H9 (cell line): ENCODE data around the gene SPDEF. TPM values are rescaled to one million over a fixed set of nuclear protein-coding genes. Genes with fewer than 3 reads are reported as not detected.

Experiments
- DNase-seq: peaks from one replicate; pipeline ENCODE4 v3.0.0-alpha.2; 2017
- H2AFZ ChIP-seq: one replicate; pipeline ENCODE4 v1.6.1; 2013; ENCODE audit warnings: mild to moderate bottlenecking, low read length, control low read depth, moderate library complexity
- H2AK5ac ChIP-seq: 2 replicates; pipeline ENCODE4 v1.6.1; 2013; ENCODE audit warnings: low read length, control low read depth, mixed read lengths; ENCODE audit not compliant: insufficient read length
- H2BK120ac ChIP-seq: one replicate; pipeline ENCODE4 v1.6.1; 2013; ENCODE audit warnings: low read depth, mild to moderate bottlenecking, low read length, control low read depth, inconsistent platforms; ENCODE audit not compliant: poor library complexity, severe bottlenecking
- H2BK12ac ChIP-seq: 2 replicates; pipeline ENCODE4 v1.6.1; 2013; ENCODE audit warnings: low read length, control low read depth, mixed read lengths, low read depth; ENCODE audit not compliant: insufficient read length
- H2BK15ac ChIP-seq: 2 replicates; pipeline ENCODE4 v1.6.1; 2013; ENCODE audit warnings: low read depth, low read length, control low read depth
- H2BK20ac ChIP-seq: one replicate; pipeline ENCODE4 v1.6.1; 2013; ENCODE audit warnings: low read depth, mild to moderate bottlenecking, low read length, control low read depth, inconsistent platforms; ENCODE audit not compliant: poor library complexity, severe bottlenecking
- H2BK5ac ChIP-seq: 2 replicates; pipeline ENCODE4 v1.6.1; 2013; ENCODE audit warnings: low read length, control low read depth, mixed read lengths; ENCODE audit not compliant: insufficient read length
- H3K14ac ChIP-seq: 2 replicates; pipeline ENCODE4 v1.6.1; 2013; ENCODE audit warnings: low read length, control low read depth; ENCODE audit not compliant: insufficient read depth
- H3K18ac ChIP-seq: 2 replicates; pipeline ENCODE4 v1.6.1; 2013; ENCODE audit warnings: low read depth, mild to moderate bottlenecking, mixed read lengths, low read length, control low read depth; ENCODE audit not compliant: insufficient read length
- H3K23ac ChIP-seq: 2 replicates; pipeline ENCODE4 v1.6.1; 2013; ENCODE audit warnings: low read length, control low read depth, mixed read lengths, low read depth; ENCODE audit not compliant: insufficient read length
- H3K23me2 ChIP-seq: 2 replicates; pipeline ENCODE4 v1.6.1; 2013; ENCODE audit warnings: low read depth, mild to moderate bottlenecking, mixed read lengths, low read length, control low read depth; ENCODE audit not compliant: insufficient read length, poor library complexity, severe bottlenecking
- H3K27ac ChIP-seq: 2 replicates; pipeline ENCODE4 v1.5.1; 2013; ENCODE audit warnings: low read length, control low read depth, mixed read lengths, low read depth; ENCODE audit not compliant: insufficient read length
- H3K27me3 ChIP-seq: 2 replicates; pipeline ENCODE4 v1.6.1; 2013; ENCODE audit warnings: low read length, control low read depth, inconsistent platforms; ENCODE audit not compliant: insufficient read depth
- H3K4ac ChIP-seq: 2 replicates; pipeline ENCODE4 v1.6.1; 2013; ENCODE audit warnings: low read depth, mild to moderate bottlenecking, control low read depth, inconsistent platforms, low read length, moderate library complexity
- H3K4me1 ChIP-seq: 2 replicates; pipeline ENCODE4 v1.6.1; 2013; ENCODE audit warnings: low read length, control low read depth, inconsistent platforms; ENCODE audit not compliant: insufficient read depth
- H3K4me2 ChIP-seq: 2 replicates; pipeline ENCODE4 v1.6.1; 2013; ENCODE audit warnings: low read length, control low read depth, mixed read lengths; ENCODE audit not compliant: insufficient read length, insufficient read depth
- H3K56ac ChIP-seq: 2 replicates; pipeline ENCODE4 v1.6.1; 2013; ENCODE audit warnings: low read depth, mild to moderate bottlenecking, mixed read lengths, low read length, control low read depth; ENCODE audit not compliant: insufficient read length
- H3K79me1 ChIP-seq: 2 replicates; pipeline ENCODE4 v1.6.1; 2013; ENCODE audit warnings: low read depth, mild to moderate bottlenecking, moderate library complexity, low read length, control low read depth, inconsistent platforms; ENCODE audit not compliant: insufficient read depth, poor library complexity, severe bottlenecking
- H3K79me2 ChIP-seq: 2 replicates; pipeline ENCODE4 v1.6.1; 2013; ENCODE audit warnings: low read length, control low read depth, inconsistent platforms; ENCODE audit not compliant: insufficient read depth
- H3K9ac ChIP-seq: 2 replicates; pipeline ENCODE4 v1.6.1; 2013; ENCODE audit warnings: low read length, control low read depth, mixed read lengths; ENCODE audit not compliant: insufficient read length; ENCODE audit errors: extremely low read depth
- H3K9me3 ChIP-seq: one replicate; pipeline ENCODE4 v1.6.1; 2013; ENCODE audit warnings: low read depth, low read length, inconsistent platforms; ENCODE audit not compliant: control insufficient read depth
- H3T11ph ChIP-seq: one replicate; pipeline ENCODE4 v1.6.1; 2013; ENCODE audit warnings: mild to moderate bottlenecking, low read length, control low read depth, inconsistent platforms
- H4K20me1 ChIP-seq: one replicate; pipeline ENCODE4 v1.6.1; 2013; ENCODE audit not compliant: control insufficient read depth, insufficient read length, insufficient read depth
- H4K5ac ChIP-seq: 2 replicates; pipeline ENCODE4 v1.6.1; 2013; ENCODE audit warnings: low read depth, mild to moderate bottlenecking, mixed read lengths, low read length, control low read depth; ENCODE audit not compliant: insufficient read length
- H4K8ac ChIP-seq: replicated peaks from 2 replicates; pipeline ENCODE4 v1.6.1; 2013; ENCODE audit warnings: low read length, control low read depth, mixed read lengths, low read depth; ENCODE audit not compliant: insufficient read length
- H4K91ac ChIP-seq: 2 replicates; pipeline ENCODE4 v1.6.1; 2013; ENCODE audit warnings: low read depth, mild to moderate bottlenecking, moderate library complexity, mixed read lengths, low read length, control low read depth; ENCODE audit not compliant: insufficient read length
- H3K27ac Mint-ChIP-seq, 3 experiments: 2 replicates in 2 of 3; 3 replicates in 1 of 3; pipeline ENCODE4 v1.8.0; 2020 to 2021; ENCODE audit warnings: mixed read lengths in 3 of 3, mild to moderate bottlenecking in 1 of 3, moderate library complexity in 1 of 3
- H3K27me3 Mint-ChIP-seq: 2 replicates; pipeline ENCODE4 v1.8.0; 2021; ENCODE audit warnings: low read depth, mild to moderate bottlenecking, moderate library complexity, mixed read lengths
- H3K36me3 Mint-ChIP-seq, 3 experiments: 2 replicates in 2 of 3; 3 replicates in 1 of 3; pipeline ENCODE4 v1.8.0; 2020 to 2021; ENCODE audit warnings: low read depth in 3 of 3, mixed read lengths in 3 of 3; ENCODE audit not compliant: insufficient read depth in 1 of 3
- H3K4me1 Mint-ChIP-seq, 2 experiments: 2 replicates each; pipeline ENCODE4 v1.8.0; 2020; ENCODE audit warnings: mixed read lengths in 2 of 2
- H3K4me3 Mint-ChIP-seq, 2 experiments: 2 replicates in 1 of 2; 3 replicates in 1 of 2; pipeline ENCODE4 v1.8.0; 2020 to 2021; ENCODE audit warnings: mild to moderate bottlenecking in 2 of 2, mixed read lengths in 2 of 2, moderate library complexity in 1 of 2
- H3K9me3 Mint-ChIP-seq, 2 experiments: 2 replicates in 1 of 2; 3 replicates in 1 of 2; pipeline ENCODE4 v1.8.0; 2020; ENCODE audit warnings: mild to moderate bottlenecking in 2 of 2, mixed read lengths in 2 of 2, moderate library complexity in 1 of 2
- WGBS: extraction: QIAGEN DNeasy Blood & Tissue Kit; methylation state at CpG from one replicate; pipeline ENCODE4 v1.1.7; 2013; ENCODE audit warnings: missing lambda C conversion rate, low lambda C conversion rate, mixed read lengths; ENCODE audit not compliant: insufficient read length; ENCODE audit errors: extremely low coverage; 5-methylcytosine and 5-hydroxymethylcytosine counted together
- total RNA-seq: library from RNA; stranded (reverse); gene quantifications from 2 replicates; pipeline ENCODE4 v1.2.1, GENCODE V29; 2021
- TF ChIP-seq, protein P1 (sequence below): fragments of 200-600 bp; sonication (generic); conservative IDR thresholded peaks from 3 replicates; pipeline ENCODE4 v1.8.0; 2021; ENCODE audit warnings: antibody characterized with exemption, mild to moderate bottlenecking

The SPDEF gene
- total RNA-seq, 1 experiment from 2014 or later: 0.15 TPM

DNA sequence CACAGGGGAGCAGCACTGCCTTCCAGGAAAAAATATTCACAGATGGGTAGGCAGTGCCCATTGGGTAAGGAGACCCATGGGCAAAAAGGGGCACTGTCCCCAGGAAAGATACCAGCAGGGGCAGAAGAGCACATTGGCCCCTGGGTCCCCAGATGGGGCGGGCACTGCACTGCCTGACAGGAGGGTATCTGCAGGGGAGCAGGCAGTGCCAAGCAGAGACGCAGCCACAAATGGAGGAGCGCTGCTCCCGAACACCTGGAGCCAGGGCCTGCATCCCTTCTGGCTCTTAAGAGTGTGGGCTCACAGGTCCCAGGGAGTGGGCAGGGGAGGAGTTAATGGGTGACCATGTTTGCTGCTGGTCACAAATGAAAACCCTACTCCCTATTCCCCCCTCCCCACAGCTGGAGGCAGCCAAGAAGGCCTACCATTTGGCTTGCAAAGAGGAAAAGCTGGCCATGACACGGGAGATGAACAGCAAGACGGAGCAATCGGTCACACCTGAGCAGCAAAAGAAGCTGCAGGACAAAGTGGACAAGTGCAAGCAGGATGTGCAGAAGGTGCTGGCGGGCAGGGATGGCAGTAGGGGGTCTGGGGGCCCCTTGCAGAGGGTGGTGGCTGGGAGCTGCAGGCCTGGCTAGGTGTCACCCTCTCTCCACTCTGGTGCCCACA lies 27.0 kb downstream of the SPDEF start:
- no peak overlapping the region for H4K8ac ChIP-seq
- Mint-ChIP-seq H3K9me3 (no peaks in the 10 kb centered on the region), H3K27ac (no peak overlapping the region), H3K4me1 (peaks cover 21 to 48% of the 10 kb centered on the region in 2 experiments), H3K27me3 (peaks cover 2% of the 10 kb centered on the region; the same call in 1 of the 2 replicates), H3K36me3 (peaks cover 0 to 3% (median 0%) of the 10 kb centered on the region in 3 experiments; a peak in 2 of 7 replicates), H3K4me3 (no peak overlapping the region; a peak in 1 of 5 replicates)
- DNase-seq: no peak
- H2AFZ ChIP-seq: no peak overlapping the region
- H3K56ac ChIP-seq: no peak overlapping the region
- H3K23me2 ChIP-seq: no peaks in the 10 kb centered on the region
- H3K79me2 ChIP-seq: no peaks in the 10 kb centered on the region
- H3K27me3 ChIP-seq: no peaks in the 10 kb centered on the region
- no peak overlapping the region for H4K5ac ChIP-seq
- H2BK15ac ChIP-seq: no peak overlapping the region
- H3K4ac ChIP-seq: no peak overlapping the region
- no peak overlapping the region for H3K23ac ChIP-seq
- H2BK5ac ChIP-seq: no peak overlapping the region
- H3K9ac ChIP-seq: no peak overlapping the region
- peaks cover 3% of the 10 kb centered on the region; the same call in 1 of the 2 replicates for H3K4me1 ChIP-seq
- no peaks in the 10 kb centered on the region for H3K79me1 ChIP-seq
- H3K27ac ChIP-seq: no peak overlapping the region
- H2BK120ac ChIP-seq: no peak overlapping the region
- H2BK20ac ChIP-seq: no peak overlapping the region
- WGBS: no CpG with 5 or more reads among the region's 8 CpGs
- no peak overlapping the region for H3K18ac ChIP-seq
- H4K20me1 ChIP-seq: no peaks in the 10 kb centered on the region
- H3T11ph ChIP-seq: no peak overlapping the region
- no peak overlapping the region for H4K91ac ChIP-seq
- no peak overlapping the region for H3K14ac ChIP-seq
- H3K4me2 ChIP-seq: no peak overlapping the region
- no peaks in the 10 kb centered on the region for H3K9me3 ChIP-seq
- H2BK12ac ChIP-seq: no peak overlapping the region
- no peak overlapping the region for H2AK5ac ChIP-seq
- TF ChIP-seq, protein P1, sequence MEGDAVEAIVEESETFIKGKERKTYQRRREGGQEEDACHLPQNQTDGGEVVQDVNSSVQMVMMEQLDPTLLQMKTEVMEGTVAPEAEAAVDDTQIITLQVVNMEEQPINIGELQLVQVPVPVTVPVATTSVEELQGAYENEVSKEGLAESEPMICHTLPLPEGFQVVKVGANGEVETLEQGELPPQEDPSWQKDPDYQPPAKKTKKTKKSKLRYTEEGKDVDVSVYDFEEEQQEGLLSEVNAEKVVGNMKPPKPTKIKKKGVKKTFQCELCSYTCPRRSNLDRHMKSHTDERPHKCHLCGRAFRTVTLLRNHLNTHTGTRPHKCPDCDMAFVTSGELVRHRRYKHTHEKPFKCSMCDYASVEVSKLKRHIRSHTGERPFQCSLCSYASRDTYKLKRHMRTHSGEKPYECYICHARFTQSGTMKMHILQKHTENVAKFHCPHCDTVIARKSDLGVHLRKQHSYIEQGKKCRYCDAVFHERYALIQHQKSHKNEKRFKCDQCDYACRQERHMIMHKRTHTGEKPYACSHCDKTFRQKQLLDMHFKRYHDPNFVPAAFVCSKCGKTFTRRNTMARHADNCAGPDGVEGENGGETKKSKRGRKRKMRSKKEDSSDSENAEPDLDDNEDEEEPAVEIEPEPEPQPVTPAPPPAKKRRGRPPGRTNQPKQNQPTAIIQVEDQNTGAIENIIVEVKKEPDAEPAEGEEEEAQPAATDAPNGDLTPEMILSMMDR: no peak
